Gastrocnemius medialis (tissue), 4 donors: ENCODE data around the gene ZCCHC24. TPM values are rescaled to one million over a fixed set of nuclear protein-coding genes. Genes with fewer than 3 reads are reported as not detected.
A peak's percentile ranks its signal among the peaks of the same experiment; 100 is the strongest.

Experiments
- ATAC-seq, 2 donors: fragments of 150-250 bp; one replicate each; pipeline ENCODE4 v1.9.1; 2016
- DNase-seq, 2 donors: peaks; one replicate each; pipeline ENCODE4 v3.0.0-alpha.2; 2019
- H3K27ac ChIP-seq, 4 donors: fragments of 200-600 bp; sonication (generic); 1 replicate in 1 of 4; 2 replicates in 3 of 4; pipeline ENCODE4 v1.5.1; 2016 to 2018; ENCODE audit warnings: mild to moderate bottlenecking in 2 of 4, moderate library complexity in 1 of 4
- H3K27me3 ChIP-seq, 3 donors: fragments of 200-600 bp; sonication (generic) in 2 of 3; 1 replicate in 1 of 3; 2 replicates in 2 of 3; pipeline versions ENCODE4 v1.5.1 to v1.6.0; 2016 to 2019; ENCODE audit warnings: mild to moderate bottlenecking in 1 of 3, moderate library complexity in 1 of 3
- H3K36me3 ChIP-seq, 2 donors: fragments of 200-600 bp; sonication (generic) in 1 of 2; one replicate each; pipeline ENCODE4 v1.5.1; 2017 to 2018
- H3K4me1 ChIP-seq, 2 donors: fragments of 200-600 bp; sonication (generic) in 1 of 2; one replicate each; pipeline ENCODE4 v1.5.1; 2016 to 2017; ENCODE audit warnings: mild to moderate bottlenecking in 2 of 2
- H3K4me3 ChIP-seq, 4 donors: fragments of 200-600 bp; sonication (generic) in 3 of 4; 1 replicate in 1 of 4; 2 replicates in 3 of 4; pipeline ENCODE4 v1.5.1; 2016 to 2019; ENCODE audit warnings: mild to moderate bottlenecking in 2 of 4
- H3K9me3 ChIP-seq, 3 donors: fragments of 200-600 bp; sonication (generic) in 2 of 3; 1 replicate in 1 of 3; 2 replicates in 2 of 3; pipeline ENCODE4 v1.5.1; 2016 to 2019
- CTCF ChIP-seq, 5 experiments: fragments of 450-650 bp in 3 of 5; fragments of 200-600 bp in 2 of 5; sonication (generic) in 2 of 5; IDR thresholded peaks in 4 of 5; conservative IDR thresholded peaks in 1 of 5; 1 replicate in 4 of 5; 2 replicates in 1 of 5; pipeline ENCODE4 v1.5.1; 2016 to 2019; ENCODE audit warnings: antibody characterized with exemption in 5 of 5, mild to moderate bottlenecking in 3 of 5, moderate library complexity in 3 of 5
- POLR2A ChIP-seq, 2 donors: fragments of 450-650 bp; IDR thresholded peaks; one replicate each; pipeline ENCODE4 v1.6.1; 2017; ENCODE audit warnings: antibody characterized with exemption in 2 of 2, mild to moderate bottlenecking in 2 of 2, moderate library complexity in 2 of 2
- in situ Hi-C, 4 donors: fragments of 200-750 bp; cut with MboI; loops; one replicate each; pipeline versions ENCODE4 v1.15.0 to v1.8.0; 2017; ENCODE audit warnings: low sequenced_read_pairs in 4 of 4
- intact Hi-C: fragments of 100-400 bp; cut with DNase I; formaldehyde crosslinking; loops from one replicate; pipeline ENCODE4 v1.15.1; 2023; ENCODE audit warnings: low total_unique reads
- total RNA-seq, 4 donors: library from RNA; depleted of rRNA; stranded (reverse); fragments of >200 nt; gene quantifications; one replicate each; pipeline versions ENCODE4 v1.1.0 to v1.2.3, GENCODE V29; 2016

Gene ZCCHC24
- total RNA-seq, 4 donors from 2014 or later = 59.6 to 122 (median 84.5) TPM

GRCh38 chr10:79382491-79382941, 62.9 kb downstream of the ZCCHC24 start:
- Histone ChIP-seq H3K27me3 (no peaks in the 10 kb centered on the region), H3K4me1 (peaks cover 31 to 38% of the 10 kb centered on the region in 2 donors), H3K4me3 (no peak overlapping the region), H3K27ac (peak overlapping the region; percentile 60 to 68 (median 66)), H3K36me3 (peaks cover 0 to 12% of the 10 kb centered on the region in 2 donors), H3K9me3 (no peaks in the 10 kb centered on the region)
- intact Hi-C loops = no loop called here
- TF ChIP-seq CTCF (IDR thresholded peaks at IDR 0.05 in 4 of 5, conservative IDR thresholded peaks at IDR 0.05 in 1 of 5) (no peak), POLR2A (IDR thresholded peaks at IDR 0.05) (no peak)
- in situ Hi-C loops = no loop called here
- DNase-seq (no peak), ATAC-seq (no peak)

DNA sequence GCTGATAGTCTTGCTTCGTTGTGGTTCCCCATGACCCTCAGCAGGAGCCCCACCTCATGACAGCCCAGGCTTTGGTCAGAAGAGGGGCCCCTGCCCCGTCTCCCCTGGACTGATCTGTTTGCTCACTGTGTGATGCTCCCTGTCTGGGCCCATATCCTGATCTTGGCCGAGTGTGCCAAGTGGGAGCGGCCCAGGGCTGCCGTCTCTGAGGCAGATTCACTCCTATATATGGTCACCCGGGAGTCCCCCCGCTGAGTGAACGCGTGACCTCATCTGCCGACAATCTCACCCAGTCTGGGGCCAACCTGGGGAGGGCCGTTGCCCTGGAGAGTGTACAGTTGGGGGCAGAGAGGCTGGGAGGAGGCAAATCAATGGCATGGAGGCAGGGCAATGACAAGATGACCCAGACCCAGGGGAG, 63.6 kb downstream of the ZCCHC24 start:
- Histone ChIP-seq H3K4me3 (no peak overlapping the region), H3K27ac (peak overlapping the region; percentile 60 to 68 (median 66)), H3K27me3 (no peaks in the 10 kb centered on the region), H3K36me3 (peaks cover 0 to 7% of the 10 kb centered on the region in 2 donors), H3K4me1 (peaks cover 31 to 38% of the 10 kb centered on the region in 2 donors), H3K9me3 (no peaks in the 10 kb centered on the region)
- DNase-seq (peak in 1 of 2 donors; percentile 49), ATAC-seq (no peak)
- in situ Hi-C loops (no loop called here), intact Hi-C loops (no loop called here)
- TF ChIP-seq POLR2A (IDR thresholded peaks at IDR 0.05) (no peak), CTCF (IDR thresholded peaks at IDR 0.05 in 4 of 5, conservative IDR thresholded peaks at IDR 0.05 in 1 of 5) (no peak)

DNA sequence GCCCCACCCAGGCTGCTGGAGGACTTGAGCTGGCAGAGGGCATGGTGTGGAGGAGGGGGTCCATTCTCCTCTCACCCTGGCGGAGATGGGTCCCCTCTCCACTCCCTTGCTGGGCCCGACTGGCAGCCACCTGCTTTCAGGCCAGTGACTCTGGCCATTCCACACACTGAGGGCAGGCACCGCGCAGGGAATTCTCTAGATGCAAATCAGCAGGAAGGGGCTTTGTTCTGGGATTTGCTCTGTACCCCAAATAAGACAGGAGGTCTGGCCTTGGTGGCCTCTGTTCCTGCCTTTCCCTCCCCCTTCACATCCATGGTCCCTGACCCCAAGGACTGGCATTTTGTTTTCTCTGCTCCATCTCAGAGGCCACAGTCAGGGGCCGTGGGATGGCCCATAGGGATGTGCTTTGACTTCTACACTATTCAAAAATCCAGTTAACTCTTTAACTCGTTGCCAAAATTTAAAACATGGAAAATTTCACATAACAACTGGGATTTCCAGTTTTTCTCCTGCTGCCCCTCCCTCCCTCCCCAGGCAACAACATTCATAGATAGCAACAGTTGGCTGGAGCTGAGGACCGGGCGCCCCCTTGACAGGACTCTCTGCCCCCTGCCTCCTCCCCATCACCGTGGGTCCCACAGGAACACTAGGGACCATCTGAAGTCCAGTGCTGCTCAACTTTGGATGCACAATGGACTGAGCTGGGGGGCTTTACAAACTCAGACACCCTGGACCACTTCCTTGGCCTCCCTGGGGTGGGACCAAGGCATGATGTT, 64.3 kb downstream of the ZCCHC24 start:
- H3K36me3 ChIP-seq = peaks cover 0 to 5% of the 10 kb centered on the region in 2 donors
- DNase-seq (no peak), ATAC-seq (no peak)
- H3K9me3 ChIP-seq = no peaks in the 10 kb centered on the region
- intact Hi-C loops = no loop called here
- peaks cover 31 to 38% of the 10 kb centered on the region in 2 donors for H3K4me1 ChIP-seq
- no peak overlapping the region for H3K4me3 ChIP-seq
- TF ChIP-seq POLR2A (IDR thresholded peaks at IDR 0.05) (no peak), CTCF (IDR thresholded peaks at IDR 0.05 in 4 of 5, conservative IDR thresholded peaks at IDR 0.05 in 1 of 5) (no peak)
- peak overlapping the region; percentile 60 to 68 (median 66) for H3K27ac ChIP-seq
- in situ Hi-C loops = no loop called here
- no peaks in the 10 kb centered on the region for H3K27me3 ChIP-seq

- peak overlapping the region; percentile 60 to 68 (median 66) for H3K27ac ChIP-seq
- TF ChIP-seq CTCF (IDR thresholded peaks at IDR 0.05 in 4 of 5, conservative IDR thresholded peaks at IDR 0.05 in 1 of 5) (no peak), POLR2A (IDR thresholded peaks at IDR 0.05) (no peak)
- H3K4me1 ChIP-seq = peaks cover 31 to 44% of the 10 kb centered on the region in 2 donors
- ATAC-seq (peak; percentile 64 to 72), DNase-seq (peak in 1 of 2 donors; percentile 49)
- H3K36me3 ChIP-seq = no peaks in the 10 kb centered on the region
- intact Hi-C loops = no loop called here
- peak overlapping the region in 1 of 4 donors; percentile 1 for H3K4me3 ChIP-seq
- no peaks in the 10 kb centered on the region for H3K9me3 ChIP-seq
- no peaks in the 10 kb centered on the region for H3K27me3 ChIP-seq
- in situ Hi-C loops = no loop called here
These were observed 65.1 kb downstream of the ZCCHC24 start for GRCh38 chr10:79380125-79380945.
